K562 (cell line): ENCODE data around the gene ZNF41. TPM values are rescaled to one million over a fixed set of nuclear protein-coding genes. Genes with fewer than 3 reads are reported as not detected.

Experiments
- ATAC-seq: fragments of 200-7000 bp; cut with Tn5 transposase; 3 replicates; pipeline ENCODE4 v1.9.1; 2020; ENCODE audit warnings: moderate library complexity
- BruUV-seq: library from RNA; stranded (reverse); fragments of 400-500 nt; replicated peaks from 2 replicates; lab custom pipeline; 2021; lab: Mats Ljungman, UMichigan
- CTCF ChIA-PET: fragments of 300-600 bp; formaldehyde crosslinking; extraction: SDS; loops from one replicate; lab custom pipeline; 2021; ENCODE audit warnings: low intra/inter-chr PET ratio; lab: Yijun Ruan, JAX
- POLR2A ChIA-PET: fragments of 300-600, 350-650 bp; sonication (Branson Sonifier 250); formaldehyde crosslinking; extraction: SDS; loops from one replicate; lab custom pipeline; 2021; ENCODE audit warnings: antibody characterized with exemption, inconsistent platforms; lab: Yijun Ruan, JAX
- DNase-seq, 4 experiments: peaks; one replicate each; pipeline versions ENCODE4 v3.0.0 to v3.0.0-alpha.2; 2011 to 2018; ENCODE audit warnings: low spot score in 3 of 4, mixed read lengths in 3 of 4; ENCODE audit errors: extremely low read depth in 1 of 4
- FAIRE-seq: peaks from 2 replicates; lab custom pipeline; 2011; peaks lifted over from hg19 to GRCh38; lab: Jason Lieb, UNC
- H2AFZ ChIP-seq: 2 replicates; pipeline ENCODE4 v1.6.0; 2011; ENCODE audit warnings: low read depth, low read length, control low read depth, inconsistent platforms
- H3K27ac ChIP-seq: fragments of 200-600 bp; 3 replicates; pipeline ENCODE4 v1.8.0; 2011; ENCODE audit warnings: low read depth, mild to moderate bottlenecking, control low read depth, inconsistent platforms, low read length, moderate library complexity, mixed read lengths; ENCODE audit errors: extremely low read depth
- H3K27me3 ChIP-seq, 2 experiments: fragments of 300-600 bp in 1 of 2; 2 replicates in 1 of 2; 3 replicates in 1 of 2; pipeline versions ENCODE4 v1.6.0 to v1.8.0; 2011; ENCODE audit warnings: inconsistent platforms in 2 of 2, low read length in 2 of 2, mild to moderate bottlenecking in 1 of 2, mixed read lengths in 1 of 2, moderate library complexity in 1 of 2; ENCODE audit not compliant: control insufficient read depth in 2 of 2, insufficient read depth in 2 of 2
- H3K36me3 ChIP-seq: fragments of 300-600 bp; 3 replicates; pipeline ENCODE4 v1.8.0; 2011; ENCODE audit warnings: mild to moderate bottlenecking, low read length, inconsistent platforms; ENCODE audit not compliant: control insufficient read depth, insufficient read depth
- H3K4me1 ChIP-seq, 2 experiments: fragments of 200-600 bp in 1 of 2; replicated peaks in 1 of 2; 2 replicates in 1 of 2; 3 replicates in 1 of 2; pipeline versions ENCODE4 v1.5.1 to v1.8.0; 2011; ENCODE audit warnings: inconsistent platforms in 2 of 2, low read length in 2 of 2, mild to moderate bottlenecking in 1 of 2, mixed read lengths in 1 of 2, moderate library complexity in 1 of 2; ENCODE audit not compliant: control insufficient read depth in 2 of 2, insufficient read depth in 2 of 2
- H3K4me2 ChIP-seq: 2 replicates; pipeline ENCODE4 v1.6.1; 2011; ENCODE audit warnings: low read length, control low read depth, inconsistent platforms, mixed read lengths; ENCODE audit not compliant: insufficient read depth
- H3K4me3 ChIP-seq: fragments of 200-600 bp; sonication (generic), shearing (Covaris generic); 2 replicates; pipeline ENCODE4 v1.5.1; 2016; ENCODE audit warnings: control low read depth, inconsistent platforms
- H3K79me2 ChIP-seq: fragments of 200-600 bp; 3 replicates; pipeline ENCODE4 v1.8.0; 2011; ENCODE audit warnings: low read length, inconsistent platforms; ENCODE audit not compliant: control insufficient read depth, insufficient read depth
- H3K9ac ChIP-seq, 2 experiments: 2 replicates each; pipeline versions ENCODE4 v1.6.0 to v1.6.1; 2011; ENCODE audit warnings: low read depth in 2 of 2, low read length in 2 of 2, control low read depth in 1 of 2, inconsistent platforms in 1 of 2, mild to moderate bottlenecking in 1 of 2, mixed read lengths in 1 of 2; ENCODE audit not compliant: insufficient read depth in 1 of 2
- H3K9me1 ChIP-seq: one replicate; pipeline ENCODE4 v1.6.0; 2011; ENCODE audit warnings: inconsistent platforms, mild to moderate bottlenecking, low read length, moderate library complexity; ENCODE audit not compliant: control insufficient read depth, insufficient read depth
- H3K9me3 ChIP-seq: replicated peaks from 2 replicates; pipeline ENCODE4 v1.5.1; 2011; ENCODE audit warnings: low read depth, low read length, inconsistent platforms; ENCODE audit not compliant: control insufficient read depth, insufficient read depth
- H4K20me1 ChIP-seq: replicated peaks from 2 replicates; pipeline ENCODE4 v1.6.1; 2011; ENCODE audit warnings: low read length, inconsistent platforms, mixed read lengths; ENCODE audit not compliant: control insufficient read depth, insufficient read depth
- L3MBTL2 ChIP-seq: fragments of 450-650 bp; IDR thresholded peaks from 2 replicates; pipeline ENCODE4 v1.6.1; 2016; ENCODE audit warnings: mild to moderate bottlenecking, moderate library complexity
- MAZ ChIP-seq, 2 experiments: fragments of 450-650 bp in 1 of 2; sonication (generic) in 1 of 2; formaldehyde crosslinking; IDR thresholded peaks in 1 of 2; conservative IDR thresholded peaks in 1 of 2; 2 replicates each; pipeline versions ENCODE4 v1.4.0 to v1.5.0; 2020; ENCODE audit warnings: mild to moderate bottlenecking in 1 of 2, missing genetic modification reagents in 1 of 2
- MEF2A ChIP-seq: IDR thresholded peaks from 2 replicates; pipeline ENCODE4 v1.6.1; 2011; ENCODE audit warnings: low read depth, mild to moderate bottlenecking, low read length, moderate library complexity; ENCODE audit not compliant: control insufficient read depth
- WGBS: fragments of 100-300 bp; shearing (Covaris generic); methylation state at CpG from one replicate; pipeline ENCODE4 v1.1.6; 2016; ENCODE audit warnings: low coverage, mixed read lengths; ENCODE audit not compliant: insufficient coverage; ENCODE audit errors: missing lambda C conversion rate; 5-methylcytosine and 5-hydroxymethylcytosine counted together
- in situ Hi-C: fragments of 300-500 bp; cut with MboI; formaldehyde crosslinking; loops from 4 replicates; pipeline ENCODE4 v1.15.0; 2018; ENCODE audit warnings: inconsistent platforms, mixed read lengths
- intact Hi-C: fragments of 100-400 bp; cut with micrococcal nuclease; formaldehyde crosslinking; loops from 2 replicates; pipeline ENCODE4 v1.14.2; 2022
- polyA plus RNA-seq, 8 experiments: library from polyadenylated mRNA; depleted of rRNA in 4 of 8; stranded (reverse) in 5 of 8; unstranded in 3 of 8; fragments of >200 nt; fragmentation: Nextera tagmentation in 2 of 8; fragmentation: Illumina TruSeq in 1 of 8; extraction: Ambion mirVana in 2 of 8; extraction: Trizol in 1 of 8; gene quantifications; 2 replicates each; pipeline versions ENCODE4 v1.2.1 to v1.2.3, GENCODE V29; 2011 to 2014; ENCODE audit warnings: inconsistent platforms in 1 of 8, missing spikeins in 1 of 8
- total RNA-seq, 7 experiments: library from RNA; depleted of rRNA in 6 of 7; stranded (reverse); fragments of >200 nt in 6 of 7; fragmentation: Illumina TruSeq in 2 of 7; extraction: Trizol in 2 of 7; gene quantifications; 2 replicates each; pipeline versions ENCODE4 v1.2.1 to v1.2.3, GENCODE V29; 2011 to 2021; ENCODE audit warnings: low replicate concordance in 1 of 7

The ZNF41 gene
- total and polyA plus RNA-seq, 9 of the 15 experiments (the other 6 are each of a cell fraction or from before 2014, with no cell fraction given), result 0.53 to 8.6 (median 6.6) TPM

- Histone ChIP-seq H3K4me1 (peaks cover 0 to 11% of the 10 kb centered on the region in 2 experiments; a peak in 2 of 5 replicates), H3K27me3 (peaks cover 0 to 4% of the 10 kb centered on the region in 2 experiments; a peak in 1 of 5 replicates), H3K79me2 (no peaks in the 10 kb centered on the region), H3K9me1 (no peaks in the 10 kb centered on the region), H3K9me3 (no peaks in the 10 kb centered on the region), H2AFZ (peak overlapping the region; percentile 89), H3K36me3 (no peaks in the 10 kb centered on the region), H4K20me1 (no peaks in the 10 kb centered on the region)
- no peak for DNase-seq
- POLR2A ChIA-PET, result interaction anchor here (0.6 to 1.2 kb wide), 5 partner anchors 10 to 160 kb away, joined by 3 to 4 read pairs (median 3); partner anchors contain the start of gene ARAF
- intact Hi-C loops, result loop anchor here (1.0 kb wide), 2 partner anchors 26 to 330 kb away; partner anchors contain the start of gene UBA1
- no peak; the same call in 1 of the 3 replicates for ATAC-seq
- no peak for FAIRE-seq
- in situ Hi-C loops, result loop anchor here (10.0 to 25.0 kb wide), 2 partner anchors 329 to 514 kb away; partner anchors contain the start of gene UBA1
- no TSS peak for BruUV-seq
- CTCF ChIA-PET, result interaction anchor here (0.7 to 2.1 kb wide), 3 partner anchors 26 to 333 kb away, joined by 3 to 14 read pairs (median 3); partner anchors contain the start of gene UBA1
- 13% methylated on average over 6 of the region's 34 CpGs for WGBS
- TF ChIP-seq L3MBTL2, result 0 out of 2 replicates have a peak, but pooled peaks have one; percentile 2
- 0 out of 4 replicates have a peak, but pooled peaks of 1 of the 2 experiments have one; percentile 1 for TF ChIP-seq MAZ (CRISPR knock-in tag; conservative IDR thresholded peaks at IDR 0.05 in 1 of 2, IDR thresholded peaks at IDR 0.05 in 1 of 2)
- no peak for TF ChIP-seq MEF2A
- TF ChIP-seq, all 486 proteins: peak for 2
- H3K4me2 ChIP-seq, result no peak overlapping the region
- peak overlapping the region in 1 of 2 experiments; percentile 89; a peak in 2 of 4 replicates for H3K9ac ChIP-seq
- H3K4me3 ChIP-seq, result peak overlapping the region; percentile 41
- H3K27ac ChIP-seq, result no peak overlapping the region
Observed at GRCh38 chrX:47523713-47524166, 40.7 kb upstream of the ZNF41 start.
